K562 treated with DMSO at 1 percent for 4 hours (cell line): ENCODE results near the gene IL24. TPM values are rescaled to one million over a fixed set of nuclear protein-coding genes. Genes with fewer than 3 reads are reported as not detected.

ENCODE experiments used
- total RNA-seq: library from RNA; unstranded; fragments of 300-600 nt; gene quantifications from 2 replicates; pipeline ENCODE4 v1.2.3, GENCODE V29; 2022; ENCODE audit not compliant: insufficient read depth

Gene IL24
- total RNA-seq, result not detected in 2 replicates

DNA sequence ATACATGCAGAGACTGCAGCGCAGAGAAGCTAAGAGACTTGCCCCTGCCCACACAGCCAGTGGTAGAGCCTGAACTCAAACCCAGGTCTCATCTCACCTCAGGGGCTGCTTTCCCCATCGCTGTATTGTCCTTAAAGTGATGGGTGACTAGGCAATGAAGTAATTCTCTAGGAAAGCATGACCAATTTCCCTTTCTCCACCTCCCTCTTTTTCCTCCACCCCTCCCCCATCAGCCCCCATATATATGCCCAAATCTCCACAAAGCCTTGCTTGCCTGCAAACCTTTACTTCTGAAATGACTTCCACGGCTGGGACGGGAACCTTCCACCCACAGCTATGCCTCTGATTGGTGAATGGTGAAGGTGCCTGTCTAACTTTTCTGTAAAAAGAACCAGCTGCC, at the start of gene IL24:
TSS of gene IL24 (plus strand) at position 269 of the 400 bp plus-strand sequence. CDS start 390 bp downstream, outside the sequence.

DNA sequence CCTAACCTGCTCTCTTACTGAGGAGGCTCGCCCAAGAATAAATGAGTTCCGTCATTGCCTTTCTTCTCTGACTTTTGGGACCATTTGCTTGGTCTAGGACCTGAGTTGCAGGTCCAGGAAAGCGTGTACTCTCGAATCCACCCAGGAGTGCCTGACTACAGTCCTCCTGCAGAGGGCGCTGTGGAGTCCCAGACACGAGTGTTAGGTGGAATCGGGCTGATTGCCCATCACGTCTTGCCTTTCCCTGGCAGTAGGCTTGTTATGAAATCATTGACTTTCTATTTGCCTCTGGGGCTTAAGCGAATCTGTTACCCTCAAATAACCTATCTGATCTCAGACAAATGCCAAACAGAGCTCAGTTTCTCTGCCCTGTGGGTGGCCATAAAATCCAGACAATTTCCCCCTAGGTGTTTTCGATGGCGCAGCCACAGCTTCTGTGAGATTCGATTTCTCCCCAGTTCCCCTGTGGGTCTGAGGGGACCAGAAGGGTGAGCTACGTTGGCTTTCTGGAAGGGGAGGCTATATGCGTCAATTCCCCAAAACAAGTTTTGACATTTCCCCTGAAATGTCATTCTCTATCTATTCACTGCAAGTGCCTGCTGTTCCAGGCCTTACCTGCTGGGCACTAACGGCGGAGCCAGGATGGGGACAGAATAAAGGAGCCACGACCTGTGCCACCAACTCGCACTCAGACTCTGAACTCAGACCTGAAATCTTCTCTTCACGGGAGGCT, 32.1 kb upstream of the IL24 start, which contains the start of gene IL20:
TSS of gene IL20 (plus strand) at position 685 of the 733 bp plus-strand sequence. CDS start 230 bp downstream, outside the sequence.

GRCh38 chr1:206921772-206922265, 24.6 kb downstream of the IL24 start, which contains the start of gene FCMR:
Gene FCMR, minus strand, starts transcription at chr1:206921941. Its CDS starts 87 bp downstream, at chr1:206921854.

DNA sequence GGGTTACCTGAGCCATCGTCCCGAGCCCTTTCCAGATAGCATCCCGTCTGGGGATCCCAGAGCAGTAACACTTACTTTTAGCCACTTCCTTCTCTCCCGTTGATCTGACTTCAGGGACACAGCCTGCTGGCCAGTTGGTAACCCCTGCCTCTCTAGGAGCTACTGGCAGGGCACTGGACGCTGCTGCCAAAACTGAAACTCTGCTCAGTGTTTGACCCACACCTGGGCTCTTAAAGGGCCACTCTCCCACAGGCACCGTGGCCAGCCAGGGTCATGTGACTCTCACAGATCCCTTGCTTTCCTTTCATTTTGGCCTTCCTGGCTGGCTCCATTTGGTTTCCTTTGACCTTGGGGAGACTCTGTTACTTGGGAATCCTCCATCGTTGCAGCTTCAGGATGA, 49.0 kb downstream of the IL24 start, which contains the start of gene PIGR:
TSS of gene PIGR (minus strand) at position 206 of the 400 bp plus-strand sequence. CDS start 5,935 bp downstream, outside the sequence.

Other genes with a start within 250 kb of the IL24 start
- 93.1 and 108 TPM in 2 replicates for gene MAPKAPK2, start 212.5 kb upstream of the IL24 start, total RNA-seq
- gene IL19, start 126.7 kb upstream of the IL24 start, total RNA-seq, result not detected in 2 replicates
- gene IL10, start 124.9 kb upstream of the IL24 start, total RNA-seq, result not detected in 2 replicates
- not detected in 2 replicates for gene IL20, start 31.8 kb upstream of the IL24 start, total RNA-seq
- gene FCMR, start 24.5 kb downstream of the IL24 start, total RNA-seq, result not detected in 2 replicates
- 0.13 TPM in 1 of 2 replicates, not detected in the other for gene PIGR, start 49.0 kb downstream of the IL24 start, total RNA-seq
- not detected in 2 replicates for gene FCAMR, start 73.0 kb downstream of the IL24 start, total RNA-seq
- gene C1orf116, start 135.3 kb downstream of the IL24 start, total RNA-seq, result 1.4 and 1.7 TPM in 2 replicates
- 17.7 and 23.6 TPM in 2 replicates for gene YOD1, start 153.8 kb downstream of the IL24 start, total RNA-seq
- gene PFKFB2, start 155.8 kb downstream of the IL24 start, total RNA-seq, result 13.8 and 17.5 TPM in 2 replicates
- not detected in 2 replicates for gene C4BPB, start 191.4 kb downstream of the IL24 start, total RNA-seq
- gene C4BPA, start 206.8 kb downstream of the IL24 start, total RNA-seq, result 0.57 and 0.73 TPM in 2 replicates